Measurements from ENCODE around the gene TIE1. TPM values are rescaled to one million over a fixed set of nuclear protein-coding genes. Genes with fewer than 3 reads are reported as not detected.

TIE1 gene
- polyA plus RNA-seq, 1 donor: 18.7 TPM

DNA sequence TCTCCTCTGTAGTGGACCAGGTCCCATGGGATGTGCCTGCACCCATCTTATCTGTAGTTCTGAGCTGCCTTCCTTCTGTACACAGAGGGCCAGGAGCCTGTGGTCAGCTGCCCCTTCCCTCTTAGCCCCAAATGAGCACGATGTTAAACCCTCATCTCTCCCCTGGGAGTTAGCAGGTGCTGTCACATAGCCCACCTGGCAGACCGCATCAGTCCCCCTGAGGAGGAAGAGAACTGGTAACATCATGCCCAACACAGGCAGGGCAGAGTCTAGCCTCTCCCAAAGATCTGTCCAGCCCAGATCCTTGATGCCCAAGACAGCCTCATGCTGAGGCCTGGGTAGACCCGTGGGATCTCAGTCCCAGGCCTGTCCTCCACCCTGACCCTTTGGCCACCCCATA is 4.7 kb downstream of the TIE1 start:
- no CpG with 5 or more reads among the region's 3 CpGs for WGBS (ENCODE audit: insufficient coverage, low lambda C conversion rate)
- no peak overlapping the region for H3K27ac ChIP-seq (ENCODE audit: low read length)
- H3K9me3 ChIP-seq (ENCODE audit: control insufficient read depth, low read depth, low read length): no peaks in the 10 kb centered on the region
- H3K36me3 ChIP-seq (ENCODE audit: control insufficient read depth, insufficient read depth, low read length): no peaks in the 10 kb centered on the region
- no peak for DNase-seq
- H3K27me3 ChIP-seq (ENCODE audit: control insufficient read depth, insufficient read depth, low read length): no peaks in the 10 kb centered on the region
- no peak overlapping the region for H3K4me3 ChIP-seq (ENCODE audit: low read length)
- H3K4me1 ChIP-seq (ENCODE audit: control insufficient read depth, insufficient read depth, low read length): peaks cover 15% of the 10 kb centered on the region

DNA sequence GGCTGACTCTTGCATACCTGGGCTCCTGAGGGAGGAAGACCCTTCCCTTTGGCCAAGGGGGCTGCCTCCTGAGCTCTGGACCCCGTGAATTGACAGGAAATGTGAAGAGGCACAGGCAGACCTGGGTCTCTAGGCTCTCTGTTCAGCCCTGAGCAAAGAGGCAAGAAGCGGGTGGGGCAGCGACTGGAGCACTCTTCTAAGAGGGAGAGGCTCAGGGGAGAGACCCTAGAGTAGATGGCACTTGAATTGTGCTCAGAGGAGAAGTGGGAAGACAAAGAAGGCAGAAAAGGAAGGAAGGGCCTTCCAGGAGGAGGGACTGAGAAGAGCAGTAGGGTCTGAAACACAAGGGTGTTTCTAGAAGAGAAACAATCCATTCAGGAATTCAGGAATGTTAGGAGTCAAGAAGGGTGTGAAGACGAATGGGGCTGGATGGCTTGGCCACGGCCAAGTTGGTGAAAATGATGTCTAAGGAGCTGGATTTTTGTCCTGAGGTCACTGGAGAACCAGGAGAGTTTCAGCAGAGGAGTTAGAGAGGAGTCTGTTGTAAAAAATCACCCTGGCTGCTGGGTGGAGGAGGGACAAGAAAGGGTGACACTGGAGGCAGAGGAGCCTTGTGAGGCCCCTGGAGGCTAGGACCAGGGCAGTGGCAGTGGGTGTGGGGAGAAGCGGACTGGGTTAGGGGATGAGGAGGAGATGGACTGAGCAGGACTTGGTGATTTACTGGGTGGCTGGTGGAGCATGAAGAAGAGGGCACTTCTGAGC is 5.3 kb downstream of the TIE1 start:
- no peaks in the 10 kb centered on the region for H3K27me3 ChIP-seq (ENCODE audit: control insufficient read depth, insufficient read depth, low read length)
- WGBS (ENCODE audit: insufficient coverage, low lambda C conversion rate): 100% methylated on average over 1 of the region's 6 CpGs
- H3K27ac ChIP-seq (ENCODE audit: low read length): no peak overlapping the region
- no peaks in the 10 kb centered on the region for H3K9me3 ChIP-seq (ENCODE audit: control insufficient read depth, low read depth, low read length)
- no peak overlapping the region for H3K4me3 ChIP-seq (ENCODE audit: low read length)
- no peak for DNase-seq
- H3K36me3 ChIP-seq (ENCODE audit: control insufficient read depth, insufficient read depth, low read length): no peaks in the 10 kb centered on the region
- peaks cover 15% of the 10 kb centered on the region for H3K4me1 ChIP-seq (ENCODE audit: control insufficient read depth, insufficient read depth, low read length)

DNA sequence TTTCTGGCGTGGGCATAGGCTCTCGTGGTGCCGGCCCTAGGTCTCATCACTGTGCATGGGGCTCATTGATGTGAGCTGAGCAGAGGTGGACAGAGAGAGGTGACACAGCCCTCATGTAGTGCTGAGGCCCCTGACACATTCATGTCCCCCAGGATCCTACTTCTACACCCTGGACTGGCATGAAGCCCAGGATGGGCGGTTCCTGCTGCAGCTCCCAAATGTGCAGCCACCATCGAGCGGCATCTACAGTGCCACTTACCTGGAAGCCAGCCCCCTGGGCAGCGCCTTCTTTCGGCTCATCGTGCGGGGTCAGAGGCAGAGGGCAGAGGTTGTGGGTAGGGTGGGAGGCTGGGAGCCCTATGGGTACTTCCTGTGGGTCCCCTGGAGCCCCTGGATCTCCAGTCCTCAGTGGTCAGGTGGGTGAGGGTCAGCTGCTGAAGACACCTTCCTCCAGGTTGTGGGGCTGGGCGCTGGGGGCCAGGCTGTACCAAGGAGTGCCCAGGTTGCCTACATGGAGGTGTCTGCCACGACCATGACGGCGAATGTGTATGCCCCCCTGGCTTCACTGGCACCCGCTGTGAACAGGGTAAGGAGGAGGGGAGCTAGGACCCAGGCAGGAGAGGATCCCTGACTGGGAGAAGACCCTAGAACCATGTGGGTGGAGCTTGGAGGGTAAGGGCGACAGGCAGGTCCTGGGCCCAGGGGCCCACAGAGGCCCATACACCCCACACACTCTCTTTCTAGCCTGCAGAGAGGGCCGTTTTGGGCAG is 6.1 kb downstream of the TIE1 start:
- H3K4me3 ChIP-seq (ENCODE audit: low read length): no peak overlapping the region
- no peak overlapping the region for H3K27ac ChIP-seq (ENCODE audit: low read length)
- DNase-seq: no peak
- no peaks in the 10 kb centered on the region for H3K27me3 ChIP-seq (ENCODE audit: control insufficient read depth, insufficient read depth, low read length)
- H3K9me3 ChIP-seq (ENCODE audit: control insufficient read depth, low read depth, low read length): no peaks in the 10 kb centered on the region
- no CpG with 5 or more reads among the region's 17 CpGs for WGBS (ENCODE audit: insufficient coverage, low lambda C conversion rate)
- no peaks in the 10 kb centered on the region for H3K36me3 ChIP-seq (ENCODE audit: control insufficient read depth, insufficient read depth, low read length)
- peaks cover 15% of the 10 kb centered on the region for H3K4me1 ChIP-seq (ENCODE audit: control insufficient read depth, insufficient read depth, low read length)

DNA sequence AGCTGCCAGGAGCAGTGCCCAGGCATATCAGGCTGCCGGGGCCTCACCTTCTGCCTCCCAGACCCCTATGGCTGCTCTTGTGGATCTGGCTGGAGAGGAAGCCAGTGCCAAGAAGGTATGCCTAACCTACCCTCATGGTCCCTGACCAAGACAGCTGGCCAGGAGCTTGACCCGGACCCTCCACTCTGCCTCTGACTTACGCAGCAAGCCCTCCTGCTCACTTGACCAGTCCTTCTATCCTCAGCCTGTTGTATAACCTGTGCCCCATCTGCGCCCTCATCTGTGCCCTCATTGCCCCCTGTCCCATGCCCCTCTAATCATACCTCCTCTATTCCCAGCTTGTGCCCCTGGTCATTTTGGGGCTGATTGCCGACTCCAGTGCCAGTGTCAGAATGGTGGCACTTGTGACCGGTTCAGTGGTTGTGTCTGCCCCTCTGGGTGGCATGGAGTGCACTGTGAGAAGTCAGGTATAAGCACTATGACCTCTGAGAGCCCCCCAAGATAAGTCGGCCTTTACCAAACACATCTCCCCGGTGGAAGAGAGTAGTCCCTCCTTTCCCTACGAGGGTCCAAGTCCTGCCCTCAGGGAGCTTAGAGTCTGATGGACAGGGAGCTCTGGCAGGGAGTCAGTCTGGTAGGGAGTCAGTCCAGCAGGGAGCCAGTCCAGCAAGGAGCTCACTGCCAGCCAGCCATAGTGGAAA is 6.8 kb downstream of the TIE1 start:
- Histone ChIP-seq H3K9me3 (ENCODE audit: control insufficient read depth, low read depth, low read length) (no peaks in the 10 kb centered on the region), H3K4me3 (ENCODE audit: low read length) (no peak overlapping the region), H3K27ac (ENCODE audit: low read length) (no peak overlapping the region), H3K4me1 (ENCODE audit: control insufficient read depth, insufficient read depth, low read length) (peaks cover 11% of the 10 kb centered on the region), H3K36me3 (ENCODE audit: control insufficient read depth, insufficient read depth, low read length) (no peaks in the 10 kb centered on the region), H3K27me3 (ENCODE audit: control insufficient read depth, insufficient read depth, low read length) (no peaks in the 10 kb centered on the region)
- no peak for DNase-seq
- 100% methylated on average over 2 of the region's 9 CpGs for WGBS (ENCODE audit: insufficient coverage, low lambda C conversion rate)

DNA sequence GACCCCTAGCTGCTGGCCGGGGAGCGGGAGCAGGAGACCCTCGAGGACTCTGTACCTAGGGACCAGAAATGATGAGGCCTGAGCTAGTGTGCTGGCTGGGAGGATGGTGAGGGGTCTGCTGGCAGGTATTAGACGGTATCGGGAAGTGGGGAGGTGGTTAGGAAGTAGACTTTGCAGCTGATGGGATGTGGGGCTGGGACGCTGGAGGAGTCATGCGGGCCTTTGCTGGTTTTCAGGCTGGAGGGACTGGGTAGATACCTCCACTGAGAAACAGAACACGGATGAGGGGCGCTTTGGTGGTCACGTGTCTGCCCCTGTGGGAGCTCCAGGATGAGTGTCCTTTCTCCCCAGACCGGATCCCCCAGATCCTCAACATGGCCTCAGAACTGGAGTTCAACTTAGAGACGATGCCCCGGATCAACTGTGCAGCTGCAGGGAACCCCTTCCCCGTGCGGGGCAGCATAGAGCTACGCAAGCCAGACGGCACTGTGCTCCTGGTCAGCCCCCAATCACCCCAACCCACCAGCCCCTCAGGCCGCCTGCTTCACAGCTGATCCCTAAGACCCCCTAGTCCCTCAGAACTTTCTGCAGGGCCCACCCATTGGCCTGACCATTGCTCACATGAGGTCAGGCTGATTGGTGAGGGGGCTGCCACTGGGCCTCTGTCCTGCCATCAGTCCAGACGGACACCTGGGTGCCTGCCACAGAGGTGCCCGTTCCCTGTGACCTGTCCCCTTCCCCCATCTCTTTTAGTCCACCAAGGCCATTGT is 8.0 kb downstream of the TIE1 start:
- DNase-seq: no peak
- Histone ChIP-seq H3K9me3 (ENCODE audit: control insufficient read depth, low read depth, low read length) (no peaks in the 10 kb centered on the region), H3K36me3 (ENCODE audit: control insufficient read depth, insufficient read depth, low read length) (no peaks in the 10 kb centered on the region), H3K4me3 (ENCODE audit: low read length) (no peak overlapping the region), H3K4me1 (ENCODE audit: control insufficient read depth, insufficient read depth, low read length) (peaks cover 1% of the 10 kb centered on the region), H3K27me3 (ENCODE audit: control insufficient read depth, insufficient read depth, low read length) (no peaks in the 10 kb centered on the region), H3K27ac (ENCODE audit: low read length) (no peak overlapping the region)
- no CpG with 5 or more reads among the region's 20 CpGs for WGBS (ENCODE audit: insufficient coverage, low lambda C conversion rate)

DNA sequence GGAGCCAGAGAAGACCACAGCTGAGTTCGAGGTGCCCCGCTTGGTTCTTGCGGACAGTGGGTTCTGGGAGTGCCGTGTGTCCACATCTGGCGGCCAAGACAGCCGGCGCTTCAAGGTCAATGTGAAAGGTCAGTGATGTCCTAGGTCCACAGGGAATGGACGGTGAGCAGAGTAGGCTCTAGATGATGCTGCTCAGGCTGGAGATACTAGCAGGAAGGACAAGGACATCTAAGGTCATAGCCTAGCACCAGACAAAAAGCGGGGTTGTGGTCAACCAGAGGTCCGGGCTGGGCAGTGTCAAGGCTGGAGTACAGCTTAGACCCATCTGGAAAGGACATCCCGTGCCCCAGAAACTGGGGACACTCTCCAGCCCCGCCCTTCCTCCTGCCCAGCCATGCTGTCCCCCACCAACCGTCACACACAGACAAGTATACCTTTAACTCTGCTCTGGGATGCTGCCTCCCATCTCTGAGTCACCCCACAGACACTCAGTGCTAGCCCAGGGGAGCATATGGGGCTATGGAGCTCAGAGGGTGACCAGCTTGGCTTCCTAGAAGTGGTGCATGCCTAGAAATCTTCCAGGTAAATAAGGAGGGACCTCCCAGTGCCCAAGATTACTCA is 8.7 kb downstream of the TIE1 start:
- no peak for DNase-seq
- Histone ChIP-seq H3K4me1 (ENCODE audit: control insufficient read depth, insufficient read depth, low read length) (no peaks in the 10 kb centered on the region), H3K4me3 (ENCODE audit: low read length) (no peak overlapping the region), H3K27me3 (ENCODE audit: control insufficient read depth, insufficient read depth, low read length) (no peaks in the 10 kb centered on the region), H3K27ac (ENCODE audit: low read length) (no peak overlapping the region), H3K9me3 (ENCODE audit: control insufficient read depth, low read depth, low read length) (no peaks in the 10 kb centered on the region), H3K36me3 (ENCODE audit: control insufficient read depth, insufficient read depth, low read length) (no peaks in the 10 kb centered on the region)
- WGBS (ENCODE audit: insufficient coverage, low lambda C conversion rate): no CpG with 5 or more reads among the region's 13 CpGs

DNA sequence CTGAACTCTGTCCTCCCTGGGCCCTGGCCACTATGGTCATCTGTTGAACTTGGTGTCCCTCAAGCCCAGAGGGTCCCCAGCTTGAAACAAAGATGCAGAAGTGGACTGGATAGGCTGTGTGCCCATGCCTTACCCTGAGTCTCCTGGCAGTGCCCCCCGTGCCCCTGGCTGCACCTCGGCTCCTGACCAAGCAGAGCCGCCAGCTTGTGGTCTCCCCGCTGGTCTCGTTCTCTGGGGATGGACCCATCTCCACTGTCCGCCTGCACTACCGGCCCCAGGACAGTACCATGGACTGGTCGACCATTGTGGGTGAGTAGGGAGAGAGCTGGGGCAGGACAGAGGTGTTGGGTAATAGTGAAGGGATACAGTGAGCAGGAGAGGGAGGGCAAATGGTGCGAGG is 10.7 kb downstream of the TIE1 start:
- DNase-seq: no peak
- no CpG with 5 or more reads among the region's 9 CpGs for WGBS (ENCODE audit: insufficient coverage, low lambda C conversion rate)

DNA sequence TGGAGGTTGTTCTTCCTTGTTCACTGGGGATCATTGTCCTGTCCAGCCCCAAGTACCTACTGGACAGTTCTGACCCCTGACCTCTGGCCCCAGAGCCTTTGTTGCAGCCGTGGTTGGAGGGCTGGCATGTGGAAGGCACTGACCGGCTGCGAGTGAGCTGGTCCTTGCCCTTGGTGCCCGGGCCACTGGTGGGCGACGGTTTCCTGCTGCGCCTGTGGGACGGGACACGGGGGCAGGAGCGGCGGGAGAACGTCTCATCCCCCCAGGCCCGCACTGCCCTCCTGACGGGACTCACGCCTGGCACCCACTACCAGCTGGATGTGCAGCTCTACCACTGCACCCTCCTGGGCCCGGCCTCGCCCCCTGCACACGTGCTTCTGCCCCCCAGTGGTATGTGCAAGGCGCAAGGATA is 11.4 kb downstream of the TIE1 start:
- no peaks in the 10 kb centered on the region for H3K36me3 ChIP-seq (ENCODE audit: control insufficient read depth, insufficient read depth, low read length)
- no peak overlapping the region for H3K4me3 ChIP-seq (ENCODE audit: low read length)
- no peak for DNase-seq
- no peak overlapping the region for H3K27ac ChIP-seq (ENCODE audit: low read length)
- no CpG with 5 or more reads among the region's 19 CpGs for WGBS (ENCODE audit: insufficient coverage, low lambda C conversion rate)
- no peaks in the 10 kb centered on the region for H3K9me3 ChIP-seq (ENCODE audit: control insufficient read depth, low read depth, low read length)
- no peaks in the 10 kb centered on the region for H3K4me1 ChIP-seq (ENCODE audit: control insufficient read depth, insufficient read depth, low read length)
- H3K27me3 ChIP-seq (ENCODE audit: control insufficient read depth, insufficient read depth, low read length): no peaks in the 10 kb centered on the region

More for the DNA sequence above, 10.7 kb downstream of the TIE1 start:
- H3K27me3 ChIP-seq (ENCODE audit: control insufficient read depth, insufficient read depth, low read length): no peaks in the 10 kb centered on the region
- H3K4me1 ChIP-seq (ENCODE audit: control insufficient read depth, insufficient read depth, low read length): no peaks in the 10 kb centered on the region
- no peaks in the 10 kb centered on the region for H3K9me3 ChIP-seq (ENCODE audit: control insufficient read depth, low read depth, low read length)
- no peak overlapping the region for H3K4me3 ChIP-seq (ENCODE audit: low read length)
- H3K36me3 ChIP-seq (ENCODE audit: control insufficient read depth, insufficient read depth, low read length): no peaks in the 10 kb centered on the region
- H3K27ac ChIP-seq (ENCODE audit: low read length): no peak overlapping the region

DNA sequence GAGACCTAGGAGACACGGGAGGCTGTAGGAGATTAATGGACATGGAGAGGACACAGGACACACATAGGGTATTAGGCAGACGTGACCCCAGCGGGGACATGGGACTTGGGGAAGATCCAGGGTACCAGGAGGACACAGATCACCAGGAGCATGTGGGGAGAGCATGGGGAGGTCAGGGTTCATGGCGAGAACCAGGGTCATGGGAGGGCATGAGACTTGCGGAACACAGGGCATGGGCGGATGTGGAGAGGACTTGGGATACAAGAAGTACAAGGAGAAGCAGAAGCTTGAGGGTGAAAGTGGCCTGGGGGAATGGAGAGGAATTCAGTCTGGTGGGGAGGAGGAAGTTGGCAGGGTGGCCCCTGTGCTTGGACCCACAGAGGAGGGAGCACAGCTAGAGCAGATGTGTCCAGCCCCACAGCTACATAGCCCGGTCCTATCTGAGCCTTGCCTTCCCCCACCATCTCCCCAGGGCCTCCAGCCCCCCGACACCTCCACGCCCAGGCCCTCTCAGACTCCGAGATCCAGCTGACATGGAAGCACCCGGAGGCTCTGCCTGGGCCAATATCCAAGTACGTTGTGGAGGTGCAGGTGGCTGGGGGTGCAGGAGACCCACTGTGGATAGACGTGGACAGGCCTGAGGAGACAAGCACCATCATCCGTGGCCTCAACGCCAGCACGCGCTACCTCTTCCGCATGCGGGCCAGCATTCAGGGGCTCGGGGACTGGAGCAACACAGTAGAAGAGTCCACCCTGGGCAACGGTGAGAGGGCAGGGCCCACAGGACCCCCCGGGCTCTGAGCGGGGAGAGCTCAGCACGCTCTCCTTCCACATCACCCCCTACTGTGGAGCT is 12.1 kb downstream of the TIE1 start:
- WGBS (ENCODE audit: insufficient coverage, low lambda C conversion rate): 80% methylated on average over 1 of the region's 24 CpGs
- H3K36me3 ChIP-seq (ENCODE audit: control insufficient read depth, insufficient read depth, low read length): no peaks in the 10 kb centered on the region

More for the DNA sequence above, 12.1 kb downstream of the TIE1 start:
- no peak overlapping the region for H3K27ac ChIP-seq (ENCODE audit: low read length)
- no peaks in the 10 kb centered on the region for H3K9me3 ChIP-seq (ENCODE audit: control insufficient read depth, low read depth, low read length)
- no peak overlapping the region for H3K4me3 ChIP-seq (ENCODE audit: low read length)
- DNase-seq: no peak
- H3K4me1 ChIP-seq (ENCODE audit: control insufficient read depth, insufficient read depth, low read length): no peaks in the 10 kb centered on the region
- no peaks in the 10 kb centered on the region for H3K27me3 ChIP-seq (ENCODE audit: control insufficient read depth, insufficient read depth, low read length)
